ENCODE results near the gene RNF183. TPM values are rescaled to one million over a fixed set of nuclear protein-coding genes. Genes with fewer than 3 reads are reported as not detected.

Gene RNF183
- total and polyA plus RNA-seq, 9 of the 15 experiments (the other 6 are each of a cell fraction or from before 2014, with no cell fraction given), result 0.04 to 2.0 (median 0.16) TPM; not detected in 5

- no peak; the same call in 1 of the 3 replicates for ATAC-seq
Measured at GRCh38 chr9:113307396-113307975, 4.3 kb upstream of the RNF183 start.

More at GRCh38 chr9:113307396-113307975, 4.3 kb upstream of the RNF183 start:
- no peak overlapping the region for H3K4me2 ChIP-seq (ENCODE audit: insufficient read depth, low read length)
- BruUV-seq (replicated peaks), result no TSS peak
- H2AFZ ChIP-seq (ENCODE audit: low read depth, low read length), result no peak overlapping the region
- H3K9me1 ChIP-seq (ENCODE audit: control insufficient read depth, insufficient read depth, low read length), result no peaks in the 10 kb centered on the region
- POLR2A ChIA-PET, result no interaction called here
- FAIRE-seq, result no peak
- 12% methylated on average over 8 of the region's 8 CpGs for WGBS (ENCODE audit: insufficient coverage, low coverage, missing lambda C conversion rate)
- no peak for TF ChIP-seq THRB (CRISPR knock-in tag; conservative IDR thresholded peaks at IDR 0.05)
- TF ChIP-seq BRCA1 (IDR thresholded peaks at IDR 0.05), result no peak
- no peak for TF ChIP-seq BRCA1 (CRISPR knock-in tag; IDR thresholded peaks at IDR 0.05)
- TF ChIP-seq KDM5B (IDR thresholded peaks at IDR 0.05; ENCODE audit: insufficient replicate concordance, low read depth, low read length), result no peak
- TF ChIP-seq SLC30A9 (CRISPR knock-in tag; IDR thresholded peaks at IDR 0.05), result no peak
- no peak for TF ChIP-seq EHMT2 (IDR thresholded peaks at IDR 0.05)
- TF ChIP-seq TAF1 (IDR thresholded peaks at IDR 0.05; ENCODE audit: control insufficient read depth, extremely low read depth, insufficient read depth, low read length, severe bottlenecking), result no peak
- no peak for TF ChIP-seq SAFB (IDR thresholded peaks at IDR 0.05; ENCODE audit: borderline replicate concordance, low read depth, low read length)
- no peak for TF ChIP-seq TAF9B (IDR thresholded peaks at IDR 0.05; ENCODE audit: partially characterized antibody)
- no peak for TF ChIP-seq PHB (CRISPR knock-in tag; IDR thresholded peaks at IDR 0.05)
- no peak for TF ChIP-seq RUNX1 (IDR thresholded peaks at IDR 0.05; ENCODE audit: low read depth)
- TF ChIP-seq BCOR (IDR thresholded peaks at IDR 0.05), result no peak
- no peak for TF ChIP-seq SNRNP70 (optimal IDR thresholded peaks at IDR 0.05; ENCODE audit: low read depth, low read length)
- TF ChIP-seq MYNN (IDR thresholded peaks at IDR 0.05), result no peak
- no peak for TF ChIP-seq MYNN (CRISPR knock-in tag; IDR thresholded peaks at IDR 0.05)
- TF ChIP-seq ZSCAN32 (CRISPR knock-in tag; IDR thresholded peaks at IDR 0.05), result no peak
- TF ChIP-seq EGR1 (conservative IDR thresholded peaks at IDR 0.05), result no peak
- no peak for TF ChIP-seq FOSL1 (tag; conservative IDR thresholded peaks at IDR 0.05)
- TF ChIP-seq ZBTB5 (IDR thresholded peaks at IDR 0.05), result no peak
- no peak for TF ChIP-seq SRF (CRISPR knock-in tag; IDR thresholded peaks at IDR 0.05)
- TF ChIP-seq DNMT1 (IDR thresholded peaks at IDR 0.05), result no peak
- H3K27ac ChIP-seq (ENCODE audit: extremely low read depth, low read depth, low read length), result no peak overlapping the region
- in situ Hi-C loops (cut with MboI), result loop anchor here (10.0 kb wide), 1 partner anchor 347 kb away; no protein-coding TSS in a partner anchor
- no peak overlapping the region for H3K9ac ChIP-seq (ENCODE audit: insufficient read depth in 1 of 2, low read depth in 2 of 2, low read length in 2 of 2)
- H3K36me3 ChIP-seq (ENCODE audit: control insufficient read depth, insufficient read depth, low read length), result no peaks in the 10 kb centered on the region
- H3K4me1 ChIP-seq (replicated peaks in 1 of 2; ENCODE audit: control insufficient read depth in 2 of 2, insufficient read depth in 2 of 2, low read length in 2 of 2), result peaks cover 4 to 7% of the 10 kb centered on the region in 2 experiments; a peak in 4 of 5 replicates
- no peaks in the 10 kb centered on the region for H3K9me3 ChIP-seq (replicated peaks; ENCODE audit: control insufficient read depth, insufficient read depth, low read depth, low read length)
- no peak overlapping the region for H3K4me3 ChIP-seq
- peaks cover 6 to 10% of the 10 kb centered on the region in 2 experiments; a peak in 3 of 5 replicates for H3K27me3 ChIP-seq (ENCODE audit: control insufficient read depth in 2 of 2, insufficient read depth in 2 of 2, low read length in 2 of 2)
- CTCF ChIA-PET (ENCODE audit: low intra/inter-chr PET ratio), result no interaction called here
- H4K20me1 ChIP-seq (replicated peaks; ENCODE audit: control insufficient read depth, insufficient read depth, low read length), result no peaks in the 10 kb centered on the region
- intact Hi-C loops (cut with micrococcal nuclease), result loop anchor here (10.0 kb wide), 1 partner anchor 347 kb away; no protein-coding TSS in a partner anchor
- H3K79me2 ChIP-seq (ENCODE audit: control insufficient read depth, insufficient read depth, low read length), result no peaks in the 10 kb centered on the region
- no peak for DNase-seq (ENCODE audit: extremely low read depth in 1 of 4, low spot score in 3 of 4)
